Activated CD4-positive, alpha-beta T cell treated with anti-CD3 and anti-CD28 coated beads, Interleukin-2, amount 50 U/mL, for 24 hours (primary cell): Measurements from ENCODE around the gene GOLGA1.
A peak's percentile ranks its signal among the peaks of the same experiment; 100 is the strongest.
"Not testable (repeated sequence)": the region's sequence is repeated elsewhere in the genome, so short reads cannot be mapped to it uniquely, and the experiment has no call there.

Source experiments
- DNase-seq, 2 donors: peaks; one replicate each; pipeline ENCODE4 v3.0.0-alpha.2; 2020; ENCODE audit warnings: low read depth in 1 of 2, low spot score in 1 of 2

The GOLGA1 gene

GRCh38 chr9:124941679-124942561 lies 1.0 kb upstream of the GOLGA1 start:
- DNase-seq = peak; percentile 36 to 43

- no peak for DNase-seq
Observed at GRCh38 chr9:124940521-124940893, 376 bp downstream of the GOLGA1 start.

GRCh38 chr9:124939944-124940343 lies 939 bp downstream of the GOLGA1 start:
- DNase-seq = no peak

- DNase-seq = no peak
Observed at GRCh38 chr9:124934290-124934689, 6.6 kb downstream of the GOLGA1 start.

- no peak for DNase-seq
Observed at GRCh38 chr9:124932333-124932732, 8.6 kb downstream of the GOLGA1 start.

- DNase-seq = no peak
Observed at GRCh38 chr9:124929464-124929863, 11.4 kb downstream of the GOLGA1 start.

- DNase-seq = no peak
Observed at GRCh38 chr9:124928116-124928515, 12.8 kb downstream of the GOLGA1 start.

- DNase-seq = not testable (repeated sequence)
Observed at GRCh38 chr9:124920394-124920793, 20.5 kb downstream of the GOLGA1 start.

GRCh38 chr9:124914753-124915405 lies 26.0 kb downstream of the GOLGA1 start:
- DNase-seq = no peak

GRCh38 chr9:124913378-124913777 lies 27.5 kb downstream of the GOLGA1 start:
- DNase-seq = no peak

GRCh38 chr9:124911766-124912165 lies 29.1 kb downstream of the GOLGA1 start:
- DNase-seq = no peak

GRCh38 chr9:124908098-124908497 lies 32.8 kb downstream of the GOLGA1 start:
- no peak for DNase-seq

- DNase-seq = no peak
Observed at GRCh38 chr9:124906966-124907365, 33.9 kb downstream of the GOLGA1 start.

GRCh38 chr9:124899845-124900244 lies 41.0 kb downstream of the GOLGA1 start:
- DNase-seq = no peak

GRCh38 chr9:124897570-124898460 lies 43.1 kb downstream of the GOLGA1 start:
- no peak for DNase-seq

GRCh38 chr9:124894741-124895170 lies 46.1 kb downstream of the GOLGA1 start:
- DNase-seq = no peak

- no peak for DNase-seq
Observed at GRCh38 chr9:124894035-124894740, 46.7 kb downstream of the GOLGA1 start.

GRCh38 chr9:124890179-124890578 lies 50.7 kb downstream of the GOLGA1 start:
- no peak for DNase-seq

GRCh38 chr9:124889006-124889405 lies 51.9 kb downstream of the GOLGA1 start:
- DNase-seq = no peak

- no peak for DNase-seq
Observed at GRCh38 chr9:124887832-124888231, 53.1 kb downstream of the GOLGA1 start.
